CD14-positive monocyte (primary cell): ENCODE measurements around the gene SPINT2. TPM values are rescaled to one million over a fixed set of nuclear protein-coding genes. Genes with fewer than 3 reads are reported as not detected.

Experiments used
- DNase-seq, 3 donors: peaks; one replicate each; pipeline ENCODE4 v3.0.0-alpha.2; 2011 to 2022
- H2AFZ ChIP-seq: 2 replicates; pipeline ENCODE4 v1.6.0; 2012; ENCODE audit warnings: mild to moderate bottlenecking, low read depth, low read length, inconsistent platforms; ENCODE audit not compliant: insufficient read depth, poor library complexity, severe bottlenecking
- H3K27ac ChIP-seq, 2 donors: 1 replicate in 1 of 2; 2 replicates in 1 of 2; pipeline ENCODE4 v1.5.1; 2012 to 2013; ENCODE audit warnings: low read length in 2 of 2, control low read depth in 1 of 2, inconsistent platforms in 1 of 2, low read depth in 1 of 2, mild to moderate bottlenecking in 1 of 2
- H3K27me3 ChIP-seq, 2 donors: one replicate each; pipeline versions ENCODE4 v1.6.0 to v1.6.1; 2011 to 2013; ENCODE audit warnings: low read length in 2 of 2; ENCODE audit not compliant: control insufficient read depth in 2 of 2, insufficient read depth in 2 of 2
- H3K36me3 ChIP-seq, 2 donors: replicated peaks in 1 of 2; 1 replicate in 1 of 2; 2 replicates in 1 of 2; pipeline versions ENCODE4 v1.5.1 to v1.6.1; 2012 to 2013; ENCODE audit warnings: low read length in 2 of 2, control low read depth in 1 of 2, inconsistent platforms in 1 of 2, mild to moderate bottlenecking in 1 of 2; ENCODE audit not compliant: insufficient read depth in 2 of 2, control insufficient read depth in 1 of 2
- H3K4me1 ChIP-seq, 2 donors: 1 replicate in 1 of 2; 2 replicates in 1 of 2; pipeline versions ENCODE4 v1.5.1 to v1.6.1; 2012 to 2013; ENCODE audit warnings: low read length in 2 of 2, control low read depth in 1 of 2, inconsistent platforms in 1 of 2, mild to moderate bottlenecking in 1 of 2, moderate library complexity in 1 of 2; ENCODE audit not compliant: insufficient read depth in 2 of 2, control insufficient read depth in 1 of 2
- H3K4me2 ChIP-seq: replicated peaks from 2 replicates; pipeline ENCODE3; 2012; ENCODE audit warnings: low read length, moderate library complexity, mild to moderate bottlenecking; ENCODE audit not compliant: poor library complexity, severe bottlenecking; ENCODE audit errors: extremely low read depth
- H3K4me3 ChIP-seq, 3 experiments: fragments of 200-600 bp in 1 of 3; sonication (generic) in 1 of 3; replicated peaks in 1 of 3; 1 replicate in 2 of 3; 2 replicates in 1 of 3; pipeline ENCODE4 v1.5.1; 2011 to 2013; ENCODE audit warnings: low read length in 3 of 3, mild to moderate bottlenecking in 3 of 3, control low read depth in 2 of 3, low read depth in 2 of 3, inconsistent platforms in 1 of 3, moderate library complexity in 1 of 3
- H3K79me2 ChIP-seq: 2 replicates; pipeline ENCODE4 v1.6.0; 2012; ENCODE audit warnings: mild to moderate bottlenecking, control low read depth, inconsistent platforms, low read length, moderate library complexity; ENCODE audit not compliant: insufficient read depth
- H3K9ac ChIP-seq: 2 replicates; pipeline ENCODE4 v1.6.0; 2017; ENCODE audit warnings: low read length, mild to moderate bottlenecking; ENCODE audit not compliant: insufficient read depth, poor library complexity, severe bottlenecking
- H3K9me3 ChIP-seq, 2 donors: replicated peaks in 1 of 2; 1 replicate in 1 of 2; 2 replicates in 1 of 2; pipeline versions ENCODE4 v1.5.1 to v1.6.1; 2012 to 2013; ENCODE audit warnings: low read length in 2 of 2, control low read depth in 1 of 2; ENCODE audit not compliant: control insufficient read depth in 1 of 2, insufficient read depth in 1 of 2
- H4K20me1 ChIP-seq: 2 replicates; pipeline ENCODE4 v1.6.0; 2012; ENCODE audit warnings: mild to moderate bottlenecking, low read length, control low read depth, moderate library complexity; ENCODE audit not compliant: insufficient read depth
- H3K27ac Mint-ChIP-seq, 7 donors: one replicate each; pipeline ENCODE4 v1.8.0; 2020; ENCODE audit warnings: mild to moderate bottlenecking in 7 of 7, mixed read lengths in 7 of 7, moderate library complexity in 6 of 7, inconsistent platforms in 2 of 7
- H3K27me3 Mint-ChIP-seq, 3 donors: one replicate each; pipeline ENCODE4 v1.8.0; 2021 to 2022; ENCODE audit warnings: low read depth in 3 of 3, mild to moderate bottlenecking in 3 of 3, mixed read lengths in 3 of 3, moderate library complexity in 3 of 3, inconsistent platforms in 1 of 3
- H3K36me3 Mint-ChIP-seq, 2 donors: one replicate each; pipeline ENCODE4 v1.8.0; 2020; ENCODE audit warnings: mixed read lengths in 2 of 2, inconsistent platforms in 1 of 2, mild to moderate bottlenecking in 1 of 2
- H3K4me1 Mint-ChIP-seq: one replicate; pipeline ENCODE4 v1.8.0; 2020; ENCODE audit warnings: mild to moderate bottlenecking, mixed read lengths
- H3K4me3 Mint-ChIP-seq, 2 donors: one replicate each; pipeline ENCODE4 v1.8.0; 2020; ENCODE audit warnings: mild to moderate bottlenecking in 2 of 2, mixed read lengths in 2 of 2, moderate library complexity in 1 of 2
- H3K9me3 Mint-ChIP-seq, 7 donors: one replicate each; pipeline ENCODE4 v1.8.0; 2020 to 2022; ENCODE audit warnings: mixed read lengths in 7 of 7, mild to moderate bottlenecking in 6 of 7, moderate library complexity in 6 of 7, inconsistent platforms in 2 of 7
- WGBS: methylation state at CpG from one replicate; pipeline ENCODE4 v1.1.5; 2013; ENCODE audit warnings: missing lambda C conversion rate; ENCODE audit not compliant: insufficient coverage; 5-methylcytosine and 5-hydroxymethylcytosine counted together
- intact Hi-C, 2 donors: fragments of 100-400 bp; cut with micrococcal nuclease; formaldehyde crosslinking; loops; one replicate each; pipeline versions ENCODE4 v1.15.0 to v1.15.1; 2023
- polyA plus RNA-seq, 3 donors: library from polyadenylated mRNA; depleted of rRNA in 1 of 3; unstranded in 2 of 3; stranded (reverse) in 1 of 3; fragments of 300-500 nt in 2 of 3; fragments of >200 nt in 1 of 3; fragmentation: Illumina TruSeq in 2 of 3; gene quantifications; 1 replicate in 2 of 3; 2 replicates in 1 of 3; pipeline ENCODE4 v1.2.3, GENCODE V29; 2012 to 2021
- TF ChIP-seq, protein P1 (sequence below): fragments of 200-600 bp; IDR thresholded peaks from one replicate; pipeline ENCODE4 v1.8.0; 2022; ENCODE audit warnings: antibody characterized with exemption, mild to moderate bottlenecking

The SPINT2 gene
- polyA plus RNA-seq, 3 donors = 42.9 to 139 (median 114) TPM

- H3K9me3 ChIP-seq = no peaks in the 10 kb centered on the region
- intact Hi-C loops = no loop called here
- Mint-ChIP-seq H3K27ac (no peak overlapping the region), H3K27me3 (peaks cover 1 to 10% (median 4%) of the 10 kb centered on the region in 3 donors), H3K9me3 (peaks cover 0 to 2% (median 0%) of the 10 kb centered on the region in 7 donors), H3K4me3 (no peak overlapping the region), H3K4me1 (peaks cover 31% of the 10 kb centered on the region), H3K36me3 (peaks cover 49 to 64% of the 10 kb centered on the region in 2 donors)
- H3K36me3 ChIP-seq = peaks cover 28 to 41% of the 10 kb centered on the region in 2 donors
- H2AFZ ChIP-seq = no peak overlapping the region
- no peaks in the 10 kb centered on the region for H4K20me1 ChIP-seq
- no peaks in the 10 kb centered on the region for H3K79me2 ChIP-seq
- 82% methylated on average over 10 of the region's 13 CpGs for WGBS
- H3K4me2 ChIP-seq = no peak overlapping the region
- no peaks in the 10 kb centered on the region for H3K27me3 ChIP-seq
- no peak for DNase-seq
- H3K4me3 ChIP-seq = no peak overlapping the region
- no peak overlapping the region for H3K27ac ChIP-seq
- no peak overlapping the region for H3K9ac ChIP-seq
- H3K4me1 ChIP-seq = peaks cover 35 to 39% of the 10 kb centered on the region in 2 donors
- TF ChIP-seq, protein P1, sequence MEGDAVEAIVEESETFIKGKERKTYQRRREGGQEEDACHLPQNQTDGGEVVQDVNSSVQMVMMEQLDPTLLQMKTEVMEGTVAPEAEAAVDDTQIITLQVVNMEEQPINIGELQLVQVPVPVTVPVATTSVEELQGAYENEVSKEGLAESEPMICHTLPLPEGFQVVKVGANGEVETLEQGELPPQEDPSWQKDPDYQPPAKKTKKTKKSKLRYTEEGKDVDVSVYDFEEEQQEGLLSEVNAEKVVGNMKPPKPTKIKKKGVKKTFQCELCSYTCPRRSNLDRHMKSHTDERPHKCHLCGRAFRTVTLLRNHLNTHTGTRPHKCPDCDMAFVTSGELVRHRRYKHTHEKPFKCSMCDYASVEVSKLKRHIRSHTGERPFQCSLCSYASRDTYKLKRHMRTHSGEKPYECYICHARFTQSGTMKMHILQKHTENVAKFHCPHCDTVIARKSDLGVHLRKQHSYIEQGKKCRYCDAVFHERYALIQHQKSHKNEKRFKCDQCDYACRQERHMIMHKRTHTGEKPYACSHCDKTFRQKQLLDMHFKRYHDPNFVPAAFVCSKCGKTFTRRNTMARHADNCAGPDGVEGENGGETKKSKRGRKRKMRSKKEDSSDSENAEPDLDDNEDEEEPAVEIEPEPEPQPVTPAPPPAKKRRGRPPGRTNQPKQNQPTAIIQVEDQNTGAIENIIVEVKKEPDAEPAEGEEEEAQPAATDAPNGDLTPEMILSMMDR = no peak
Measured at GRCh38 chr19:38290631-38291147, 26.3 kb downstream of the SPINT2 start.

GRCh38 chr19:38291855-38292254, 27.5 kb downstream of the SPINT2 start:
- intact Hi-C loops = no loop called here
- Histone ChIP-seq H3K36me3 (peaks cover 28 to 41% of the 10 kb centered on the region in 2 donors), H3K9ac (no peak overlapping the region), H3K27ac (no peak overlapping the region), H3K79me2 (no peaks in the 10 kb centered on the region), H3K4me2 (no peak overlapping the region), H3K4me3 (no peak overlapping the region), H2AFZ (no peak overlapping the region), H3K27me3 (no peaks in the 10 kb centered on the region), H3K4me1 (peaks cover 23 to 27% of the 10 kb centered on the region in 2 donors), H3K9me3 (no peaks in the 10 kb centered on the region), H4K20me1 (no peaks in the 10 kb centered on the region)
- Mint-ChIP-seq H3K9me3 (peaks cover 0 to 2% (median 0%) of the 10 kb centered on the region in 7 donors), H3K4me3 (no peak overlapping the region), H3K27me3 (peaks cover 1 to 7% (median 5%) of the 10 kb centered on the region in 3 donors), H3K36me3 (peaks cover 41 to 52% of the 10 kb centered on the region in 2 donors), H3K4me1 (peaks cover 22% of the 10 kb centered on the region), H3K27ac (no peak overlapping the region)
- 97% methylated on average over 12 of the region's 15 CpGs for WGBS
- DNase-seq = no peak
- TF ChIP-seq, protein P1 = no peak
